HCT116 (cell line): ENCODE data around the gene ALK. TPM values are rescaled to one million over a fixed set of nuclear protein-coding genes. Genes with fewer than 3 reads are reported as not detected.

ENCODE experiments used
- ATAC-seq: fragments of 200-7000 bp; cut with Tn5 transposase; 2 replicates; pipeline ENCODE4 v1.9.1; 2020; ENCODE audit warnings: mild to moderate bottlenecking, moderate library complexity
- BruUV-seq: library from RNA; stranded (reverse); fragments of 400-500 nt; replicated peaks from 2 replicates; lab custom pipeline; 2021; lab: Mats Ljungman, UMichigan
- CTCF ChIA-PET: fragments of 300-600 bp; sonication (Branson Sonifier 250); formaldehyde crosslinking; loops from one replicate; lab custom pipeline; 2021; ENCODE audit warnings: antibody characterized with exemption; lab: Charles Lee
- POLR2A ChIA-PET: fragments of 300-600, 350-600 bp; sonication (Branson Sonifier 250); formaldehyde crosslinking; loops from one replicate; lab custom pipeline; 2021; ENCODE audit warnings: antibody characterized with exemption; lab: Charles Lee
- RAD21 ChIA-PET, 2 experiments: fragments of 300-600 bp; sonication (Branson Sonifier 250); formaldehyde crosslinking; loops; one replicate each; lab custom pipeline; 2023; ENCODE audit warnings: low total read pairs in 2 of 2; ENCODE audit not compliant: uncharacterized antibody in 2 of 2, unreplicated experiment in 2 of 2, low non-redundant PET in 1 of 2; lab: Charles Lee
- DNase-seq: peaks from one replicate; pipeline ENCODE4 v3.0.0-alpha.2; 2010; ENCODE audit warnings: low read depth, low spot score
- H2AFZ ChIP-seq: fragments of 200-600 bp; shearing (Covaris generic), sonication (generic); 2 replicates; pipeline ENCODE4 v1.6.1; 2017; ENCODE audit warnings: low read depth, mixed run types, mixed read lengths, antibody characterized with exemption, low read length; ENCODE audit not compliant: poor library complexity, severe bottlenecking
- H3K27ac ChIP-seq: 2 replicates; pipeline ENCODE4 v1.5.1; 2012; ENCODE audit warnings: low read depth, low read length
- H3K27me3 ChIP-seq: fragments of 200-600 bp; sonication (generic); 2 replicates; pipeline ENCODE4 v1.6.1; 2016; ENCODE audit warnings: mixed run types, low read length, mixed read lengths; ENCODE audit not compliant: insufficient read depth
- H3K36me3 ChIP-seq, 2 experiments: fragments of 200-500 bp in 1 of 2; fragments of 200-600 bp in 1 of 2; sonication (Bioruptor generic) in 1 of 2; sonication (generic) in 1 of 2; 2 replicates each; pipeline versions ENCODE4 v1.5.1 to v1.6.1; 2014 to 2016; ENCODE audit warnings: low read length in 2 of 2, inconsistent platforms in 1 of 2, mixed read lengths in 1 of 2, mixed run types in 1 of 2; ENCODE audit not compliant: insufficient read depth in 2 of 2, control insufficient read depth in 1 of 2
- H3K4me1 ChIP-seq, 2 experiments: fragments of 200-600 bp in 1 of 2; sonication (generic) in 1 of 2; 2 replicates each; pipeline versions ENCODE4 v1.5.1 to v1.6.1; 2012 to 2017; ENCODE audit warnings: low read length in 2 of 2, inconsistent platforms in 1 of 2, mild to moderate bottlenecking in 1 of 2, mixed read lengths in 1 of 2, mixed run types in 1 of 2, moderate library complexity in 1 of 2; ENCODE audit not compliant: insufficient read depth in 2 of 2, control insufficient read depth in 1 of 2
- H3K4me2 ChIP-seq: fragments of 200-600 bp; sonication (generic); 2 replicates; pipeline ENCODE4 v1.6.1; 2017; ENCODE audit warnings: mixed run types, low read length, mixed read lengths
- H3K4me3 ChIP-seq, 2 experiments: fragments of 200-600 bp in 1 of 2; sonication (generic) in 1 of 2; replicated peaks in 1 of 2; 2 replicates each; pipeline ENCODE4 v1.5.1; 2011 to 2016; ENCODE audit warnings: low read length in 2 of 2, control low read depth in 1 of 2, low read depth in 1 of 2, mild to moderate bottlenecking in 1 of 2, mixed read lengths in 1 of 2, mixed run types in 1 of 2
- H3K79me2 ChIP-seq: fragments of 200-600 bp; sonication (generic); 2 replicates; pipeline ENCODE4 v1.6.1; 2017; ENCODE audit warnings: mild to moderate bottlenecking, mixed run types, low read length, moderate library complexity, mixed read lengths; ENCODE audit not compliant: insufficient read depth
- H3K9ac ChIP-seq: fragments of 200-600 bp; sonication (generic); 2 replicates; pipeline ENCODE4 v1.6.1; 2016; ENCODE audit warnings: low read length, mixed read lengths
- H3K9me2 ChIP-seq: fragments of 200-600 bp; sonication (generic), shearing (Covaris generic); 2 replicates; pipeline ENCODE4 v1.6.1; 2017; ENCODE audit warnings: mixed run types, mild to moderate bottlenecking, moderate library complexity; ENCODE audit not compliant: insufficient read depth
- H3K9me3 ChIP-seq, 2 experiments: fragments of 200-500 bp in 1 of 2; fragments of 200-600 bp in 1 of 2; sonication (Bioruptor generic) in 1 of 2; sonication (generic) in 1 of 2; 2 replicates each; pipeline ENCODE4 v1.6.1; 2014 to 2017; ENCODE audit warnings: low read length in 2 of 2, mixed read lengths in 2 of 2, inconsistent platforms in 1 of 2, low read depth in 1 of 2, mild to moderate bottlenecking in 1 of 2, mixed run types in 1 of 2, moderate library complexity in 1 of 2; ENCODE audit not compliant: control insufficient read depth in 1 of 2, insufficient read depth in 1 of 2
- H4K20me1 ChIP-seq: fragments of 200-600 bp; sonication (generic), shearing (Covaris generic); 2 replicates; pipeline ENCODE4 v1.6.1; 2017; ENCODE audit warnings: mixed run types, mild to moderate bottlenecking, moderate library complexity; ENCODE audit not compliant: insufficient read depth
- ATF3 ChIP-seq: IDR thresholded peaks from 2 replicates; pipeline ENCODE4 v1.6.1; 2012
- CBX3 ChIP-seq: IDR thresholded peaks from 2 replicates; pipeline ENCODE4 v1.6.1; 2012; ENCODE audit warnings: low read depth
- CTCF ChIP-seq, 3 experiments: fragments of 200-600 bp in 1 of 3; sonication (generic) in 1 of 3; IDR thresholded peaks in 2 of 3; conservative IDR thresholded peaks in 1 of 3; 2 replicates each; pipeline ENCODE4 v1.5.1; 2012 to 2017; ENCODE audit warnings: low read depth in 2 of 3, low read length in 2 of 3, antibody characterized with exemption in 1 of 3, borderline replicate concordance in 1 of 3, control low read depth in 1 of 3, mild to moderate bottlenecking in 1 of 3, mixed read lengths in 1 of 3, mixed run types in 1 of 3, moderate library complexity in 1 of 3; ENCODE audit not compliant: insufficient read depth in 1 of 3
- EGR1 ChIP-seq: IDR thresholded peaks from 2 replicates; pipeline ENCODE4 v1.6.1; 2012; ENCODE audit warnings: low read depth
- JUND ChIP-seq: IDR thresholded peaks from 2 replicates; pipeline ENCODE4 v1.6.1; 2012
- POLR2A ChIP-seq: IDR thresholded peaks from 2 replicates; pipeline ENCODE4 v1.7.0; 2011; ENCODE audit warnings: borderline replicate concordance; ENCODE audit not compliant: insufficient read depth, insufficient read length; ENCODE audit errors: extremely low read depth
- SP1 ChIP-seq: IDR thresholded peaks from 2 replicates; pipeline ENCODE4 v1.6.1; 2012; ENCODE audit warnings: low read depth
- YY1 ChIP-seq: IDR thresholded peaks from 2 replicates; pipeline ENCODE4 v1.6.1; 2011; ENCODE audit warnings: low read length, low read depth, moderate library complexity, mild to moderate bottlenecking; ENCODE audit not compliant: insufficient replicate concordance; ENCODE audit errors: extremely low read depth
- ZBTB33 ChIP-seq: IDR thresholded peaks from 2 replicates; pipeline ENCODE4 v1.6.1; 2011; ENCODE audit warnings: mild to moderate bottlenecking, low read length, moderate library complexity; ENCODE audit not compliant: insufficient replicate concordance; ENCODE audit errors: extremely low read depth
- intact Hi-C: fragments of 100-400 bp; cut with micrococcal nuclease; formaldehyde crosslinking; loops from 2 replicates; pipeline ENCODE4 v1.10.0; 2022
- total RNA-seq: library from RNA; stranded (reverse); gene quantifications from one replicate; pipeline ENCODE4 v1.2.1, GENCODE V29; 2021; ENCODE audit not compliant: unreplicated experiment
- TF ChIP-seq, protein P1 (sequence below): IDR thresholded peaks from 2 replicates; pipeline ENCODE4 v1.6.1; 2012; ENCODE audit warnings: low read depth

Gene ALK
- total RNA-seq, 1 experiment from 2014 or later = not detected

DNA sequence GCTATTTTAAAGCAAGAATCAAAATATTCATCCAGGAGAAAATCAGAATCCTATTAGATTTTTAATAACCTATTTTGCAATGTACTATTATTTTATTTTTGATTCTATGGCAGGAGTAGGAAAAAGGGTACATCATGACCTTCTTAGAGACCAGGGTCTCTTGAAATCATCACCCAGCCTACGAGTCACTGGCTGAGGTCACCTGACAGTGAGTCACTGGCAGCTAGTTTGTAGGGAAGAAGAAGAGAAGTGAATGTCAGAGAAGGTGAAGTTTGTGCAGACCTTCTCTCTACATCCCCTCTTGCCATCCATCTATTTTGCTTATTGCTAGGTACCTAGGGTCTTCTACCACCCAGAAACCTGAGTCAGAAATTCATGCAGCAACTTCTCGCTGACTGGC lies 144.2 kb downstream of the ALK start:
- H3K4me3 ChIP-seq = no peak overlapping the region
- H3K4me1 ChIP-seq = no peaks in the 10 kb centered on the region
- no peak overlapping the region for H3K27ac ChIP-seq
- H3K9me2 ChIP-seq = no peaks in the 10 kb centered on the region
- H3K79me2 ChIP-seq = no peaks in the 10 kb centered on the region
- H2AFZ ChIP-seq = no peak overlapping the region
- intact Hi-C loops = no loop called here
- H3K4me2 ChIP-seq = no peak overlapping the region
- H3K9me3 ChIP-seq = no peaks in the 10 kb centered on the region
- ChIA-PET CTCF (no interaction called here), RAD21 (no interaction called here), POLR2A (no interaction called here)
- no peaks in the 10 kb centered on the region for H3K36me3 ChIP-seq
- ATAC-seq (no peak), DNase-seq (no peak)
- TF ChIP-seq POLR2A (no peak), SP1 (no peak), JUND (no peak), ZBTB33 (no peak), EGR1 (no peak), CTCF (IDR thresholded peaks at IDR 0.05 in 2 of 3, conservative IDR thresholded peaks at IDR 0.05 in 1 of 3; ENCODE audit: borderline replicate concordance in 1 of 3, insufficient read depth in 1 of 3, low read depth in 2 of 3, low read length in 2 of 3) (no peak), ATF3 (no peak), CBX3 (no peak), YY1 (no peak)
- TF ChIP-seq, protein P1, sequence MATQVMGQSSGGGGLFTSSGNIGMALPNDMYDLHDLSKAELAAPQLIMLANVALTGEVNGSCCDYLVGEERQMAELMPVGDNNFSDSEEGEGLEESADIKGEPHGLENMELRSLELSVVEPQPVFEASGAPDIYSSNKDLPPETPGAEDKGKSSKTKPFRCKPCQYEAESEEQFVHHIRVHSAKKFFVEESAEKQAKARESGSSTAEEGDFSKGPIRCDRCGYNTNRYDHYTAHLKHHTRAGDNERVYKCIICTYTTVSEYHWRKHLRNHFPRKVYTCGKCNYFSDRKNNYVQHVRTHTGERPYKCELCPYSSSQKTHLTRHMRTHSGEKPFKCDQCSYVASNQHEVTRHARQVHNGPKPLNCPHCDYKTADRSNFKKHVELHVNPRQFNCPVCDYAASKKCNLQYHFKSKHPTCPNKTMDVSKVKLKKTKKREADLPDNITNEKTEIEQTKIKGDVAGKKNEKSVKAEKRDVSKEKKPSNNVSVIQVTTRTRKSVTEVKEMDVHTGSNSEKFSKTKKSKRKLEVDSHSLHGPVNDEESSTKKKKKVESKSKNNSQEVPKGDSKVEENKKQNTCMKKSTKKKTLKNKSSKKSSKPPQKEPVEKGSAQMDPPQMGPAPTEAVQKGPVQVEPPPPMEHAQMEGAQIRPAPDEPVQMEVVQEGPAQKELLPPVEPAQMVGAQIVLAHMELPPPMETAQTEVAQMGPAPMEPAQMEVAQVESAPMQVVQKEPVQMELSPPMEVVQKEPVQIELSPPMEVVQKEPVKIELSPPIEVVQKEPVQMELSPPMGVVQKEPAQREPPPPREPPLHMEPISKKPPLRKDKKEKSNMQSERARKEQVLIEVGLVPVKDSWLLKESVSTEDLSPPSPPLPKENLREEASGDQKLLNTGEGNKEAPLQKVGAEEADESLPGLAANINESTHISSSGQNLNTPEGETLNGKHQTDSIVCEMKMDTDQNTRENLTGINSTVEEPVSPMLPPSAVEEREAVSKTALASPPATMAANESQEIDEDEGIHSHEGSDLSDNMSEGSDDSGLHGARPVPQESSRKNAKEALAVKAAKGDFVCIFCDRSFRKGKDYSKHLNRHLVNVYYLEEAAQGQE = no peak
- BruUV-seq = no TSS peak
- H3K27me3 ChIP-seq = peaks cover 68% of the 10 kb centered on the region
- no peaks in the 10 kb centered on the region for H4K20me1 ChIP-seq
- H3K9ac ChIP-seq = no peak overlapping the region
